Endodermal cell (in vitro differentiated cells): ENCODE results near the gene PTGR1. TPM values are rescaled to one million over a fixed set of nuclear protein-coding genes. Genes with fewer than 3 reads are reported as not detected.
A peak's percentile ranks its signal among the peaks of the same experiment; 100 is the strongest.

Experiments used
- DNase-seq: peaks from one replicate; pipeline ENCODE4 v3.0.0-alpha.2; 2017
- H3K27ac ChIP-seq: 2 replicates; pipeline ENCODE4 v1.5.1; 2013; ENCODE audit warnings: mild to moderate bottlenecking, low read depth, low read length, moderate library complexity
- H3K27me3 ChIP-seq: 2 replicates; pipeline ENCODE4 v1.6.1; 2013; ENCODE audit warnings: mild to moderate bottlenecking, low read length, moderate library complexity; ENCODE audit not compliant: insufficient read depth, control insufficient read depth, poor library complexity, severe bottlenecking
- H3K36me3 ChIP-seq: 2 replicates; pipeline ENCODE4 v1.7.0; 2013; ENCODE audit warnings: mild to moderate bottlenecking, low read length, moderate library complexity; ENCODE audit not compliant: control insufficient read depth, insufficient read depth
- H3K4me1 ChIP-seq: one replicate; pipeline ENCODE4 v1.7.0; 2013; ENCODE audit warnings: low read length; ENCODE audit not compliant: control insufficient read depth, insufficient read depth
- H3K4me3 ChIP-seq: 2 replicates; pipeline ENCODE4 v1.5.1; 2013; ENCODE audit warnings: mild to moderate bottlenecking, low read length, moderate library complexity
- H3K9ac ChIP-seq: 2 replicates; pipeline ENCODE4 v1.6.1; 2013; ENCODE audit warnings: mild to moderate bottlenecking, low read length, moderate library complexity; ENCODE audit not compliant: poor library complexity, severe bottlenecking; ENCODE audit errors: extremely low read depth
- H3K9me3 ChIP-seq: 2 replicates; pipeline ENCODE4 v1.6.1; 2013; ENCODE audit warnings: mild to moderate bottlenecking, low read length, moderate library complexity; ENCODE audit not compliant: control insufficient read depth
- H3K27ac Mint-ChIP-seq: 2 replicates; pipeline ENCODE4 v1.8.0; 2020; ENCODE audit warnings: mixed read lengths
- H3K27me3 Mint-ChIP-seq: 2 replicates; pipeline ENCODE4 v1.8.0; 2021; ENCODE audit warnings: mild to moderate bottlenecking, mixed read lengths; ENCODE audit not compliant: insufficient read depth
- H3K36me3 Mint-ChIP-seq: 2 replicates; pipeline ENCODE4 v1.8.0; 2020; ENCODE audit warnings: low read depth, mixed read lengths
- H3K4me1 Mint-ChIP-seq: 2 replicates; pipeline ENCODE4 v1.8.0; 2020; ENCODE audit warnings: mixed read lengths
- H3K4me3 Mint-ChIP-seq: 2 replicates; pipeline ENCODE4 v1.8.0; 2020; ENCODE audit warnings: mild to moderate bottlenecking, moderate library complexity, mixed read lengths
- H3K9me3 Mint-ChIP-seq: 2 replicates; pipeline ENCODE4 v1.8.0; 2020; ENCODE audit warnings: mild to moderate bottlenecking, mixed read lengths
- CTCF ChIP-seq: fragments of 200-600 bp; sonication (generic); conservative IDR thresholded peaks from 2 replicates; pipeline ENCODE4 v1.5.0; 2021; ENCODE audit warnings: antibody characterized with exemption, mild to moderate bottlenecking
- WGBS, 2 experiments: methylation state at CpG; one replicate each; pipeline versions ENCODE4 v1.1.5 to v1.1.7; 2013; ENCODE audit warnings: missing lambda C conversion rate in 2 of 2, mixed read lengths in 1 of 2; ENCODE audit not compliant: insufficient coverage in 1 of 2, insufficient read length in 1 of 2; 5-methylcytosine and 5-hydroxymethylcytosine counted together
- total RNA-seq, 2 donors: library from RNA; stranded (reverse); fragmentation: NEBNext Ultra II Directional in 1 of 2; extraction: Animal tissue kit (Norgen Biotek cat#: 25700) in 1 of 2; gene quantifications; 2 replicates in 1 of 2; 3 replicates in 1 of 2; pipeline ENCODE4 v1.2.1, GENCODE V29; 2021

The PTGR1 gene
- total RNA-seq, 2 donors from 2014 or later = 204 to 442 TPM

DNA sequence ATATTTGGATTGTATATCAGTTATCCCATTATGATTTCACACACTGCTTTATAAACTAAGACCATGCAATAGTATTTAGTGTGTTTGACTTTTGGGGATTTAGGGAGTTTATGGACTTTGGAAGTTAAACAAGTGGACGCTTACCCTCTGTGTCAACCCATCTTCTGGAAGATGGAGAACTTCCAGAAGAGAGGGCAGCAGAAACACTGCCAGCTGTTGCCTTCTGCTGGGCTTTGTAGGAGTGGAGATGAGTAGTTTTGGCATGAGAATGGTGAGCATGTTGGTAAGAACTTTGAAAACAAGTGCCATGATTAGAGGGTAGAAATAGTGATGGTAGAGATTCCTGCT lies 33.9 kb upstream of the PTGR1 start:
- Mint-ChIP-seq H3K4me1 (peaks cover 26% of the 10 kb centered on the region), H3K4me3 (peak overlapping the region; percentile 90), H3K9me3 (no peaks in the 10 kb centered on the region), H3K36me3 (no peaks in the 10 kb centered on the region), H3K27ac (no peak overlapping the region), H3K27me3 (peaks cover 8% of the 10 kb centered on the region)
- no peak overlapping the region for H3K27ac ChIP-seq
- no peaks in the 10 kb centered on the region for H3K36me3 ChIP-seq
- no peak for DNase-seq
- peak overlapping the region; percentile 97 for H3K4me3 ChIP-seq
- no peaks in the 10 kb centered on the region for H3K9me3 ChIP-seq
- TF ChIP-seq CTCF = no peak
- H3K4me1 ChIP-seq = no peaks in the 10 kb centered on the region
- H3K9ac ChIP-seq = no peak overlapping the region
- no peaks in the 10 kb centered on the region for H3K27me3 ChIP-seq
- 79 to 100% methylated on average over 1 of the region's 1 CpG for WGBS, 2 experiments

DNA sequence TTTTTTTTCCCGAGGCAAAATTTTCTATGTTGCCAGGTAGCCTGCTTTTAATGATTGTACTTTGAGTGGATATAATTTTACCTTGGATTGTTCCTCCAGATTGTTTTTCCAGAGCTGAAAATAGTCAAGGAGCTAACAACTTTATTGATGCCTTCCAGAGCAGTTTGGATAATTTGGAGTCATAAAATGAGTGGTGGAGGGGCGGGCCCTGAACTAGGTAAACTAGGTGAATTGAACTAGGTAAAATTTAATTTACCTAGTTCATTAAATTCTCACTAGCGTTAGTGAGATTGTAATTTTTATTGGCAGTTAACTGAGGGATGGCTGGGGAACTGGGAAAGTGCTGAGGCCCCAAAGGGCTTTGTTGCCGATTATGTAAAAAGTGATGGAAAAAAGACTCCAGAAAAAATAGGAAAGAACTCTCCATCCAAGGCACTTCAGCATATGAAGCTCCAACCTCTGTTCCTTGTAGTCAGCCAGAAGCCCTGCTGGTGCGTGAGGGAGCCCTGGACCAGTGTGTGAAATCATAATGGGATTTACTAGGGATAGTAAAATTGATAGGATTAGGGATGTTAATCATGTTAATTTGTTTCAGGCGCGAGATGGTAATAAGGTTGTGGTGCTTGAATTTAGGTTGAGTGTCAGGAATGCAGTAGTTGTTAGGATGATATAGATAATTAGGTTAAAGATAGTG lies 33.4 kb upstream of the PTGR1 start:
- Histone ChIP-seq H3K9me3 (no peaks in the 10 kb centered on the region), H3K4me1 (no peaks in the 10 kb centered on the region), H3K9ac (peak overlapping the region; percentile 85), H3K27ac (no peak overlapping the region), H3K36me3 (no peaks in the 10 kb centered on the region), H3K4me3 (peak overlapping the region; percentile 97), H3K27me3 (no peaks in the 10 kb centered on the region)
- peak overlapping the region; percentile 90 for H3K4me3 Mint-ChIP-seq
- no peaks in the 10 kb centered on the region for H3K9me3 Mint-ChIP-seq
- 76 to 79% methylated on average over 4 to 7 of the region's 7 CpGs for WGBS, 2 experiments
- no peak for DNase-seq
- H3K27ac Mint-ChIP-seq = no peak overlapping the region
- no peaks in the 10 kb centered on the region for H3K36me3 Mint-ChIP-seq
- peaks cover 8% of the 10 kb centered on the region for H3K27me3 Mint-ChIP-seq
- H3K4me1 Mint-ChIP-seq = peaks cover 26% of the 10 kb centered on the region
- no peak for TF ChIP-seq CTCF

DNA sequence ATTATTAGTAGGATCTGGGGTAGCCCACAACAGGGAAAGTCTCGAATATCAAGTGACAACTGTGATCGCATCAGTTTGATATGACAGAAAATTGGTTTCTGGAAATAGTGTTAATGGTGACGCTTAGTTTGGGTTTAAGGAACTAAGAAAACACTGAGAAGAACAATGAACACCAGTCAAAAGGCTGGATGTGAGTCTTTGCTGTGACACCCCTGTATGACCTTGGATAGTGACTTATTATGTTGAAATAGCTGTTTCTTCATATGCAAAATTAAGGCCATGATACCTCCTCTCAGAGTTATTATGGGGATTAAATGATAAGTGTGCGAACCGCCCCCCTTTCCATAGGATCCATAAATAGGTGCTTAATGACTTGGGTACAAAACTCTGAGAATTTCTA lies 32.6 kb upstream of the PTGR1 start:
- no peaks in the 10 kb centered on the region for H3K9me3 ChIP-seq
- no peaks in the 10 kb centered on the region for H3K27me3 ChIP-seq
- H3K9me3 Mint-ChIP-seq = no peaks in the 10 kb centered on the region
- peak overlapping the region; percentile 85 for H3K9ac ChIP-seq
- peaks cover 26% of the 10 kb centered on the region for H3K4me1 Mint-ChIP-seq
- H3K27me3 Mint-ChIP-seq = peaks cover 8% of the 10 kb centered on the region
- peak overlapping the region; percentile 97 for H3K4me3 ChIP-seq
- WGBS, 2 experiments = 43 to 52% methylated on average over 5 of the region's 5 CpGs
- no peaks in the 10 kb centered on the region for H3K4me1 ChIP-seq
- H3K36me3 ChIP-seq = no peaks in the 10 kb centered on the region
- H3K27ac Mint-ChIP-seq = peak overlapping the region; percentile 84
- no peak for TF ChIP-seq CTCF
- peak overlapping the region; percentile 90 for H3K4me3 Mint-ChIP-seq
- H3K36me3 Mint-ChIP-seq = no peaks in the 10 kb centered on the region
- no peak overlapping the region for H3K27ac ChIP-seq
- DNase-seq = no peak
